NB4 (cell line): Measurements from ENCODE around the gene RABGAP1.

Source experiments
- DNase-seq: peaks from one replicate; pipeline ENCODE4 v3.0.0; 2010; ENCODE audit warnings: low read depth
- H3K4me3 ChIP-seq: one replicate; pipeline ENCODE4 v1.5.1; 2011; ENCODE audit warnings: mild to moderate bottlenecking, low read depth, low read length, moderate library complexity
- MYC ChIP-seq: IDR thresholded peaks from 2 replicates; pipeline ENCODE4 v1.6.1; 2011; ENCODE audit warnings: low read depth, low read length
- POLR2A ChIP-seq: IDR thresholded peaks from 2 replicates; pipeline ENCODE4 v1.6.1; 2011; ENCODE audit warnings: mild to moderate bottlenecking; ENCODE audit not compliant: insufficient read length; ENCODE audit errors: extremely low read depth
- TF ChIP-seq, protein P1 (sequence below): IDR thresholded peaks from one replicate; pipeline ENCODE4 v1.5.1; 2012; ENCODE audit warnings: low read depth, low read length
- TF ChIP-seq, protein P2 (sequence below): IDR thresholded peaks from 2 replicates; pipeline ENCODE4 v1.6.1; 2011; ENCODE audit warnings: low read depth, low read length

Gene RABGAP1

GRCh38 chr9:123120131-123120530 is 179.3 kb downstream of the RABGAP1 start:
- DNase-seq = no peak
- TF ChIP-seq, protein P1, sequence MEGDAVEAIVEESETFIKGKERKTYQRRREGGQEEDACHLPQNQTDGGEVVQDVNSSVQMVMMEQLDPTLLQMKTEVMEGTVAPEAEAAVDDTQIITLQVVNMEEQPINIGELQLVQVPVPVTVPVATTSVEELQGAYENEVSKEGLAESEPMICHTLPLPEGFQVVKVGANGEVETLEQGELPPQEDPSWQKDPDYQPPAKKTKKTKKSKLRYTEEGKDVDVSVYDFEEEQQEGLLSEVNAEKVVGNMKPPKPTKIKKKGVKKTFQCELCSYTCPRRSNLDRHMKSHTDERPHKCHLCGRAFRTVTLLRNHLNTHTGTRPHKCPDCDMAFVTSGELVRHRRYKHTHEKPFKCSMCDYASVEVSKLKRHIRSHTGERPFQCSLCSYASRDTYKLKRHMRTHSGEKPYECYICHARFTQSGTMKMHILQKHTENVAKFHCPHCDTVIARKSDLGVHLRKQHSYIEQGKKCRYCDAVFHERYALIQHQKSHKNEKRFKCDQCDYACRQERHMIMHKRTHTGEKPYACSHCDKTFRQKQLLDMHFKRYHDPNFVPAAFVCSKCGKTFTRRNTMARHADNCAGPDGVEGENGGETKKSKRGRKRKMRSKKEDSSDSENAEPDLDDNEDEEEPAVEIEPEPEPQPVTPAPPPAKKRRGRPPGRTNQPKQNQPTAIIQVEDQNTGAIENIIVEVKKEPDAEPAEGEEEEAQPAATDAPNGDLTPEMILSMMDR = no peak
- TF ChIP-seq, protein P2, sequence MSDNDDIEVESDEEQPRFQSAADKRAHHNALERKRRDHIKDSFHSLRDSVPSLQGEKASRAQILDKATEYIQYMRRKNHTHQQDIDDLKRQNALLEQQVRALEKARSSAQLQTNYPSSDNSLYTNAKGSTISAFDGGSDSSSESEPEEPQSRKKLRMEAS = no peak
- TF ChIP-seq POLR2A = no peak
- TF ChIP-seq MYC = no peak
- no peak overlapping the region for H3K4me3 ChIP-seq

GRCh38 chr9:123120953-123121352 is 180.1 kb downstream of the RABGAP1 start:
- DNase-seq = no peak
- no peak overlapping the region for H3K4me3 ChIP-seq
- TF ChIP-seq, protein P2 = no peak
- TF ChIP-seq, protein P1 = no peak
- TF ChIP-seq MYC (no peak), POLR2A (no peak)

DNA sequence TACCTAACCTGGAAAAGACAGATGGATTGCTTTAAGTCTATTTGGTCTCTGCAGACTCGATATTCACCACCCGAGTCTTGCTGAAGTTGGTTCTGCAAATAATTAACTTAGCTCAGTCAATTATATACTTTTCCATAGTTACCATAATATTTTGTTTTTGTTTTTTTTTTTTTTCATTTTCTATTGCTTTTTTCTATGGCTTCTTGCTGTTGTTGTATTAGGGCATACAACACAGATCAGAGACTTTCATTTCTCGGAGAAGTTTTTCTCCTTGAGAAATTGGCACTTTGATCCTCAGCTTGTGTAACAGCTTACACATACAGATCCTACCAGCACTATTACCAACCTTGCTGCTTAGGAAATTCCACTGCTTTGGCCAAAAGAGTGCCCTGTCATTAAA is 180.6 kb downstream of the RABGAP1 start:
- TF ChIP-seq, protein P2 = no peak
- TF ChIP-seq, protein P1 = no peak
- TF ChIP-seq POLR2A = no peak
- TF ChIP-seq MYC = no peak
- no peak overlapping the region for H3K4me3 ChIP-seq
- DNase-seq = no peak

DNA sequence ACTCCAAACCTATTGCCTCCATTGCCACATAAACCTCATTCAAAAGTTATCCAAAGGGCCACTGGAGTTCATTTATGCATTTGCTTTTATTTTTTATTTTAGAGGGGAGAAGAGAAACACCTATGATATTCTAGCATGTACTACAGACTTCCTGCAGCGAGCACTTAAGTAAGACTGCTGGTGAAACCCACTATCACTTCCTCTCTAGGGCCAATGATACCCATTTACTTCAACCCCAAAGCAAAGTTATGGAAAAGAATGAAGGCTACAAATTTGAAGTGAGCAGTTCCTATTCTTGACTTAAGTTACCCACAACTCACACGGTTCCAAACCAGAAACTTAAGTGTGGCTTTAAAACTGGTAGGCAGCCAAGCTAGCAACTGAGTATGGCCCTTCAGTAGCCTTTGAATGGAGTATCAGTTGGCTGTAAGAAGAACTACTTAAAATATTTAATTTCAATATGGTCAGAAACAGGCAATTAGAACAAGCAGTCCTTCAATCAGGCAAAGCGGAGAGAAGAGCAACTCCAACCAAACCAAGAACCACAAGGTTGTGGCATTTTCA is 186.8 kb downstream of the RABGAP1 start:
- no peak overlapping the region for H3K4me3 ChIP-seq
- TF ChIP-seq MYC (no peak), POLR2A (no peak)
- TF ChIP-seq, protein P1 = no peak
- TF ChIP-seq, protein P2 = no peak
- no peak for DNase-seq

DNA sequence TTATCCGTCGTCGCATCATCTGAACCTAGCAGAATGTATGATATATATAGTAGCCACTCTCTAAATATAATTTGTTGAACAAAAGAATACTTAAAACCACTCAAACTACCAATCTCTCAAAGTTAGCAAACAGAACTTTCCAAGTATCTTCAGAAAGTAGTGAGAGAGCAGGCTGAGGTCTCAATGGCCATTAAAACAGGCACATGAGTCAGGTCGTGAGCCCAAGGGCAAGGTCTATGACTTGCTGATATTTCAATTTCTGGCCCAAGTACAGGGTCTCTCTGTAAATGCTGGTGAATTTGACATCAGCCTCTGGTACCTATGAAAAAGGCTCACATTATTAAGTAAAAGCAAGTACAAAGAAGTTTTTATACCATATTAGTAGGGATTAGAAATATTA is 187.8 kb downstream of the RABGAP1 start:
- no peak for TF ChIP-seq POLR2A
- TF ChIP-seq MYC = no peak
- TF ChIP-seq, protein P1 = no peak
- TF ChIP-seq, protein P2 = no peak
- DNase-seq = no peak
- no peak overlapping the region for H3K4me3 ChIP-seq

DNA sequence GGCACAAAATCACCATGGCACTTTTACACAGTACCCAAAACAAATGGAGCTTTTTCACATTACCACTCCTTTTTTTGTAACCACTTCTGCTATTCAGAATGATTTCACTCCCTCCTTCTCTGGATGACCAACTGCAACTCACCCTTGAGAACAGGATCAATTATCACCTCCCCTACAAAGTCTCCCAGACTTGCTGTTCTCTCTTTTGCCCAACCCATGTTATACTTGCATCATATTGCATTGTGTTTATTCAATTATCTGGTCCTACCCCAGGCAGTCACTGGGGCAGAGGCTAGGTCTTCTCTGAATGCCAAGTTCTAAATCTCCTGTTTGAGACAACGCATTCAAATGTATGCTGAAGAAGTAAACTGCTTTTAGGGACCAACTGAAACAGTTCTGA is 188.6 kb downstream of the RABGAP1 start:
- H3K4me3 ChIP-seq = no peak overlapping the region
- DNase-seq = no peak
- TF ChIP-seq MYC (no peak), POLR2A (no peak)
- TF ChIP-seq, protein P2 = no peak
- TF ChIP-seq, protein P1 = no peak
